SK-N-SH treated with all-trans-retinoic acid at 6 μM for 48 hours (cell line): ENCODE measurements around the gene RER1.

Experiments used
- ATAC-seq: fragments of 200-7000 bp; cut with Tn5 transposase; 3 replicates; pipeline ENCODE4 v1.9.1; 2020; ENCODE audit warnings: mild to moderate bottlenecking, moderate library complexity
- ARNTL ChIP-seq: fragments of 450-650 bp; formaldehyde crosslinking; IDR thresholded peaks from 2 replicates; pipeline ENCODE4 v1.5.0; 2020; ENCODE audit warnings: low read depth, mild to moderate bottlenecking, moderate library complexity, borderline replicate concordance
- BACH2 ChIP-seq: fragments of 250-450 bp; sonication (Bioruptor Pico); IDR thresholded peaks from 2 replicates; pipeline ENCODE4 v1.9.0; 2021; ENCODE audit warnings: mild to moderate bottlenecking, borderline replicate concordance
- CSDC2 ChIP-seq: fragments of 250-450 bp; sonication (Bioruptor Pico); IDR thresholded peaks from 2 replicates; pipeline ENCODE4 v1.5.0; 2020; ENCODE audit warnings: mild to moderate bottlenecking, moderate library complexity
- CSRNP3 ChIP-seq: fragments of 250-450 bp; sonication (Bioruptor Pico); IDR thresholded peaks from 2 replicates; pipeline ENCODE4 v1.5.1; 2021; ENCODE audit warnings: mild to moderate bottlenecking, moderate library complexity
- ESRRG ChIP-seq: fragments of 250-450 bp; sonication (Bioruptor Pico); IDR thresholded peaks from 2 replicates; pipeline ENCODE4 v1.6.1; 2021; ENCODE audit warnings: mild to moderate bottlenecking
- GLIS3 ChIP-seq: fragments of 250-450 bp; sonication (Bioruptor Pico); IDR thresholded peaks from 2 replicates; pipeline ENCODE4 v1.5.0; 2020; ENCODE audit warnings: mild to moderate bottlenecking, moderate library complexity
- ISL1 ChIP-seq: fragments of 250-450 bp; sonication (Bioruptor Pico); IDR thresholded peaks from 2 replicates; pipeline ENCODE4 v2.1.2; 2022; ENCODE audit warnings: mild to moderate bottlenecking, moderate library complexity
- OSR1 ChIP-seq: fragments of 250-450 bp; sonication (Bioruptor Pico); IDR thresholded peaks from 2 replicates; pipeline ENCODE4 v1.8.0; 2022; ENCODE audit warnings: moderate library complexity, mild to moderate bottlenecking, inconsistent platforms
- PATZ1 ChIP-seq: fragments of 250-450 bp; sonication (Bioruptor Pico); IDR thresholded peaks from 2 replicates; pipeline ENCODE4 v1.8.0; 2020; ENCODE audit warnings: mild to moderate bottlenecking, moderate library complexity, borderline replicate concordance
- POU6F1 ChIP-seq: fragments of 250-450 bp; sonication (Bioruptor Pico); IDR thresholded peaks from 2 replicates; pipeline ENCODE4 v1.8.0; 2021; ENCODE audit warnings: low read depth, mild to moderate bottlenecking, moderate library complexity, borderline replicate concordance
- PPARA ChIP-seq: fragments of 250-450 bp; sonication (Bioruptor Pico); IDR thresholded peaks from 2 replicates; pipeline ENCODE4 v1.5.0; 2020; ENCODE audit warnings: mild to moderate bottlenecking, borderline replicate concordance
- RARB ChIP-seq: fragments of 250-450 bp; sonication (Bioruptor Pico); IDR thresholded peaks from 2 replicates; pipeline ENCODE4 v1.8.0; 2021; ENCODE audit warnings: mild to moderate bottlenecking, moderate library complexity
- SNAI2 ChIP-seq: fragments of 250-450 bp; sonication (Bioruptor Pico); IDR thresholded peaks from 2 replicates; pipeline ENCODE4 v1.5.0; 2020; ENCODE audit warnings: mild to moderate bottlenecking, moderate library complexity
- TCF4 ChIP-seq: fragments of 250-450 bp; sonication (Bioruptor Pico); IDR thresholded peaks from 2 replicates; pipeline ENCODE4 v1.8.0; 2021; ENCODE audit warnings: mild to moderate bottlenecking, moderate library complexity, borderline replicate concordance
- TOX ChIP-seq: fragments of 250-450 bp; sonication (Bioruptor Pico); IDR thresholded peaks from 2 replicates; pipeline ENCODE4 v1.8.0; 2021; ENCODE audit warnings: mild to moderate bottlenecking, moderate library complexity, borderline replicate concordance
- TSHZ2 ChIP-seq: fragments of 250-450 bp; sonication (Bioruptor Pico); IDR thresholded peaks from 2 replicates; pipeline ENCODE4 v1.5.0; 2020; ENCODE audit warnings: mild to moderate bottlenecking, moderate library complexity
- ZC3H10 ChIP-seq: fragments of 250-450 bp; sonication (Bioruptor Pico); IDR thresholded peaks from 2 replicates; pipeline ENCODE4 v1.5.1; 2021; ENCODE audit warnings: mild to moderate bottlenecking, moderate library complexity
- ZFP3 ChIP-seq: fragments of 250-450 bp; sonication (Bioruptor Pico); IDR thresholded peaks from 2 replicates; pipeline ENCODE4 v1.5.0; 2020; ENCODE audit warnings: mild to moderate bottlenecking, moderate library complexity
- ZFP30 ChIP-seq: fragments of 450-650 bp; formaldehyde crosslinking; IDR thresholded peaks from 2 replicates; pipeline ENCODE4 v1.5.0; 2022; ENCODE audit warnings: mild to moderate bottlenecking, moderate library complexity
- ZNF565 ChIP-seq: fragments of 450-650 bp; formaldehyde crosslinking; conservative IDR thresholded peaks from 2 replicates; pipeline ENCODE4 v1.5.0; 2020; ENCODE audit warnings: low read depth, mild to moderate bottlenecking, moderate library complexity
- ZNF8 ChIP-seq: fragments of 450-650 bp; formaldehyde crosslinking; IDR thresholded peaks from 2 replicates; pipeline ENCODE4 v1.5.0; 2020; ENCODE audit warnings: mild to moderate bottlenecking, moderate library complexity
- TF ChIP-seq, protein P1 (sequence below): fragments of 250-450 bp; sonication (Bioruptor Pico); IDR thresholded peaks from 2 replicates; pipeline ENCODE4 v1.5.1; 2020; ENCODE audit warnings: low read depth, mild to moderate bottlenecking, moderate library complexity

Gene RER1

DNA sequence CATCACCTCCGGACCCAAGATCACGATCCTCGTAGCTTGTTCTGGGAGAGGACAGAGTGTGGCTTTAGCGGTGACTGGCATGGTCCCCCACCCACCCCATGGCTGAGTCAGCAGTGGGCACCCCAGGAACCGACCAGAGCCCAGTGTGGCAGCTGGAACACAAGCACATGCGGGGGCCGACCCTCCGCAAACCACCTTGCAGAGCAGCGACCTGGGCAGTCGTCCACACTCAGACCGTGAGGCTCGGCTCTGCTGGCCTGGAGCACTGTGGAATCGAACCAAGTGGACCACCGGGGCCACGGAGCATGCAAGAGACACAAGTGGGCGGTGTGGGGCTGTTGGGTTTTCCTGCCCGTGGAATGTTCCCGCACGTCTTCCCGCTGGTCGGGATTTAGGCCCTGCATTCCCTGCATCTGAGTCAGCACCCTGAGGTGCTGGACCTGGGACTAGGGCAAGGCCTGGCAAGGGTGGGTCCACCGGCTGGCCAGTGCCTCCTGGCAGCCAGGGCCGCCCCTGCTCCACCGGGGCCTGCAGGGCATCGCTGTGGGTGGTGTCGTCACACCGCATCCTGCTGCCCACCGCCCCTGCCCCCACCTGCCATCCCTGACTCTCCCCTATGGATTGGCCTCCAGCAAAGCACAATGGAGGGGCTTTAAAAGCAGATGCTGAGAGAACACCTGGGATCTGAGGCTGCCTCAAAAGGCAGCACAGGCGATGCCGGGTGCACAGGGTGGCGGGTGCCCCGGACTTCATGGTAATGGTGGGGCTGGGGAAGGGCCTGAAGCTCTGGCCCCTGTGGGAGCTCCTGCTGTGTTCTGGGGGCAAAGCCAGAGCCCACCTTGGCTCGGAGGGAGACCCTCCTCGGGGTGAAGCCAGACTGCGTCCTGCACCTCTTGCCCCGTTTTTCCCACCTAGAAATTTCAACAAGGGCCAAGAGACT, 18.8 kb upstream of the RER1 start:
- ATAC-seq: no peak; the same call in 2 of the 3 replicates
- TF ChIP-seq PPARA (CRISPR knock-in tag) (no peak), ZNF8 (CRISPR knock-in tag) (no peak), BACH2 (CRISPR knock-in tag) (no peak), TSHZ2 (CRISPR knock-in tag) (no peak), PATZ1 (CRISPR knock-in tag) (no peak), ZFP3 (CRISPR knock-in tag) (no peak), POU6F1 (CRISPR knock-in tag) (no peak), ZFP30 (CRISPR knock-in tag) (no peak), GLIS3 (CRISPR knock-in tag) (no peak), OSR1 (CRISPR knock-in tag) (no peak), TCF4 (no peak), RARB (CRISPR knock-in tag) (no peak), ZC3H10 (no peak), ARNTL (CRISPR knock-in tag) (no peak), ISL1 (no peak)

DNA sequence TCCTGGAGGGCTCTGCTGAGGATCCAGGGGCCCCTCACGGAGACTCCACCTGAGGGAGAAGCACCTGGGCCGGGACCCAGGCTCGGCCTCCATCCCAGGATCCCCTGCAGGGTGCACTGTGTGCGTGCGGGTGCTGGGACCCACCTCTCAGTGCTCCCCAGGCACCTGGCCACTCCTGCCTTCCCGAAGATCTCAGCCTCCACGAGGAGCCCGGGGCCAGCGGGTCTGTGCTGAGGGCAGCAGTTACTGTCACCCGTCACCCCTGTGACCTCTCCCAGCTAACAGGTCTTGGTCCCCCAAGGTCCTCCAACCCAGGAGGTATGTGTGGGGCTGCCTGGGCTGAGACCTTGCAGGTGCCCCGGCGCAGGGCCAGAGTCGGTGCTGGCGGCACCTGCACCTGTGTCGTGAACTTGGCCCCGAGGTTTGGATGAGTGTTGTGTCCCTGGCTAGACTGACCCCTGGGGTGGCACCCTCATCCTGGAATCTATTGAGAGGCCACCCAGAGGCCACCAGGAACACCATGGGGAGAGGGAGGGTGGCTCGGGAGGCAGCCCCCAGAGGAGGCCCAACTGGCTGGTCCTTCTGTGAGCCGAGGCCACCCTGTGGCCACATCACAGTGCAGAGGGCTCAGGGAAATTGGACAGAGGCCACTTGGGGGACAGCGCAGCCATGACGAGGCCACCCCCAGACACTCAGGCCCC, 17.9 kb upstream of the RER1 start:
- ATAC-seq: no peak
- TF ChIP-seq ISL1 (no peak), ZFP30 (CRISPR knock-in tag) (no peak), RARB (CRISPR knock-in tag) (no peak), OSR1 (CRISPR knock-in tag) (no peak), ESRRG (CRISPR knock-in tag) (no peak), POU6F1 (CRISPR knock-in tag) (no peak), TOX (CRISPR knock-in tag) (no peak), BACH2 (CRISPR knock-in tag) (no peak), SNAI2 (CRISPR knock-in tag) (no peak), CSDC2 (CRISPR knock-in tag) (no peak), CSRNP3 (CRISPR knock-in tag) (no peak), ZNF565 (CRISPR knock-in tag) (no peak), TCF4 (no peak), ZNF8 (CRISPR knock-in tag) (no peak), PATZ1 (CRISPR knock-in tag) (no peak)
- TF ChIP-seq, protein P1, sequence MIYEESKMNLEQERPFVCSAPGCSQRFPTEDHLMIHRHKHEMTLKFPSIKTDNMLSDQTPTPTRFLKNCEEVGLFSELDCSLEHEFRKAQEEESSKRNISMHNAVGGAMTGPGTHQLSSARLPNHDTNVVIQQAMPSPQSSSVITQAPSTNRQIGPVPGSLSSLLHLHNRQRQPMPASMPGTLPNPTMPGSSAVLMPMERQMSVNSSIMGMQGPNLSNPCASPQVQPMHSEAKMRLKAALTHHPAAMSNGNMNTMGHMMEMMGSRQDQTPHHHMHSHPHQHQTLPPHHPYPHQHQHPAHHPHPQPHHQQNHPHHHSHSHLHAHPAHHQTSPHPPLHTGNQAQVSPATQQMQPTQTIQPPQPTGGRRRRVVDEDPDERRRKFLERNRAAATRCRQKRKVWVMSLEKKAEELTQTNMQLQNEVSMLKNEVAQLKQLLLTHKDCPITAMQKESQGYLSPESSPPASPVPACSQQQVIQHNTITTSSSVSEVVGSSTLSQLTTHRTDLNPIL (CRISPR knock-in tag): no peak
